ENCODE data around the gene ITSN1. TPM values are rescaled to one million over a fixed set of nuclear protein-coding genes. Genes with fewer than 3 reads are reported as not detected.

The ITSN1 gene
- polyA plus RNA-seq, 1 donor from 2014 or later: 35.1 TPM

DNA sequence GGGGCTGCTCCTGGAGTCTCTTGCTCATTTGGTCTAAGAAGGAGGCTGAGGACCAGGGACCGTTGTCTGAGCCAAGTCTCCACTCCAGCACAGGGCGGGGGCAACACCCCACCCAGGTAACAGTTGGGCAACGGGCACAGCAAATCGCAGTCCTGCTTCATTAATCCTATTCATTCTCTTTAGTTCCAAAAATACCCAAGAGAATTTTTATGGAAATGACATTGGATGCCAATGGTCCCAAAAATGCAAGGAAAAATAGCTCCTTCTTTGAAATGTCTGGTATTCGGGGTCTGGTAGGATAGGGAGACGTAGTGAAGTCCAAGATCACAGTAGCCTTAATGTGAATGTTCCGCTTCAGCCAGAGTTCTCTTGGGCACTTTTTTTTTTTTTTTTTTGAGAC lies 199.3 kb downstream of the ITSN1 start:
- no peak overlapping the region for H3K4me2 ChIP-seq (ENCODE audit: low read length)
- no peaks in the 10 kb centered on the region for H3K9me3 ChIP-seq (ENCODE audit: low read length)
- no peak for TF ChIP-seq EZH2 (IDR thresholded peaks at IDR 0.05; ENCODE audit: borderline replicate concordance, insufficient read depth, low read length, poor library complexity, severe bottlenecking)
- no peak for TF ChIP-seq SMC3 (conservative IDR thresholded peaks at IDR 0.05; ENCODE audit: poor library complexity)
- no peak for TF ChIP-seq RAD21 (conservative IDR thresholded peaks at IDR 0.05)
- no peak for TF ChIP-seq EP300 (conservative IDR thresholded peaks at IDR 0.05; ENCODE audit: poor library complexity, severe bottlenecking)
- no peak overlapping the region for H3K4me3 ChIP-seq (ENCODE audit: low read length)
- no peaks in the 10 kb centered on the region for H4K20me1 ChIP-seq (ENCODE audit: insufficient read depth)
- no peak overlapping the region for H3K27ac ChIP-seq (ENCODE audit: low read length)
- H3K9ac ChIP-seq (ENCODE audit: low read length): no peak overlapping the region
- no peaks in the 10 kb centered on the region for H3F3A ChIP-seq (ENCODE audit: insufficient read depth, low read length, poor library complexity, severe bottlenecking)
- no peaks in the 10 kb centered on the region for H3K27me3 ChIP-seq (ENCODE audit: insufficient read depth, low read depth, low read length)
- peaks cover under 1% of the 10 kb centered on the region for H3K36me3 ChIP-seq (ENCODE audit: insufficient read depth, low read length)
- H3K9me2 ChIP-seq (ENCODE audit: insufficient read depth, low read length): no peaks in the 10 kb centered on the region
- no peak overlapping the region for H2AFZ ChIP-seq (ENCODE audit: low read depth, low read length)
- no peaks in the 10 kb centered on the region for H3K79me2 ChIP-seq (replicated peaks; ENCODE audit: insufficient read depth, low read length)

DNA sequence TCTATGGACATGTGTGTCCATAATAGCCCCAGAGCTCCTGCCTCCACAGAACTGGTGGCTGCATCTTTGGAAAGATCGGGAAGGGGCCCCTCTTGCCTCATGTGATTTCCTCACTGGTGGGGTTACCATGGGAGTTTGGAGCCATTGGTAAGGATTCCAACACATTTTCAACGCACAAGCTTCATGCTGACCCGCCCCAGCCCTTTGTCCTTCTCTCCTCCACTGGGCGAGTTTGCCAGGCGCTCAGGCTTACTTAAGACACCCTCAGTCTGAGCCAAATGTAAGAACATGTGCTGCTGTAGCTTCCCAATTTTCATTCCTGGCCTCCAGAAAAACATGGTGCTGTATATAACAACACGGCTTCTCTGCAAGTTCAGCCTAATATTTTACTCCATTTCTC lies 200.9 kb downstream of the ITSN1 start:
- Histone ChIP-seq H3K79me2 (replicated peaks; ENCODE audit: insufficient read depth, low read length) (no peaks in the 10 kb centered on the region), H3K9ac (ENCODE audit: low read length) (no peak overlapping the region), H4K20me1 (ENCODE audit: insufficient read depth) (no peaks in the 10 kb centered on the region), H3K4me2 (ENCODE audit: low read length) (no peak overlapping the region), H2AFZ (ENCODE audit: low read depth, low read length) (no peak overlapping the region), H3K27me3 (ENCODE audit: insufficient read depth, low read depth, low read length) (no peaks in the 10 kb centered on the region), H3K36me3 (ENCODE audit: insufficient read depth, low read length) (no peaks in the 10 kb centered on the region), H3K9me3 (ENCODE audit: low read length) (no peaks in the 10 kb centered on the region), H3K4me3 (ENCODE audit: low read length) (no peak overlapping the region), H3F3A (ENCODE audit: insufficient read depth, low read length, poor library complexity, severe bottlenecking) (no peaks in the 10 kb centered on the region), H3K9me2 (ENCODE audit: insufficient read depth, low read length) (no peaks in the 10 kb centered on the region), H3K27ac (ENCODE audit: low read length) (no peak overlapping the region)
- TF ChIP-seq, protein P1, sequence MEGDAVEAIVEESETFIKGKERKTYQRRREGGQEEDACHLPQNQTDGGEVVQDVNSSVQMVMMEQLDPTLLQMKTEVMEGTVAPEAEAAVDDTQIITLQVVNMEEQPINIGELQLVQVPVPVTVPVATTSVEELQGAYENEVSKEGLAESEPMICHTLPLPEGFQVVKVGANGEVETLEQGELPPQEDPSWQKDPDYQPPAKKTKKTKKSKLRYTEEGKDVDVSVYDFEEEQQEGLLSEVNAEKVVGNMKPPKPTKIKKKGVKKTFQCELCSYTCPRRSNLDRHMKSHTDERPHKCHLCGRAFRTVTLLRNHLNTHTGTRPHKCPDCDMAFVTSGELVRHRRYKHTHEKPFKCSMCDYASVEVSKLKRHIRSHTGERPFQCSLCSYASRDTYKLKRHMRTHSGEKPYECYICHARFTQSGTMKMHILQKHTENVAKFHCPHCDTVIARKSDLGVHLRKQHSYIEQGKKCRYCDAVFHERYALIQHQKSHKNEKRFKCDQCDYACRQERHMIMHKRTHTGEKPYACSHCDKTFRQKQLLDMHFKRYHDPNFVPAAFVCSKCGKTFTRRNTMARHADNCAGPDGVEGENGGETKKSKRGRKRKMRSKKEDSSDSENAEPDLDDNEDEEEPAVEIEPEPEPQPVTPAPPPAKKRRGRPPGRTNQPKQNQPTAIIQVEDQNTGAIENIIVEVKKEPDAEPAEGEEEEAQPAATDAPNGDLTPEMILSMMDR (IDR thresholded peaks at IDR 0.05; ENCODE audit: poor library complexity, severe bottlenecking): no peak
- TF ChIP-seq EP300 (conservative IDR thresholded peaks at IDR 0.05; ENCODE audit: poor library complexity, severe bottlenecking) (no peak), TAF1 (IDR thresholded peaks at IDR 0.05; ENCODE audit: low read depth) (no peak), RAD21 (conservative IDR thresholded peaks at IDR 0.05) (no peak), MXI1 (conservative IDR thresholded peaks at IDR 0.05; ENCODE audit: poor library complexity, severe bottlenecking) (no peak), EZH2 (IDR thresholded peaks at IDR 0.05; ENCODE audit: borderline replicate concordance, insufficient read depth, low read length, poor library complexity, severe bottlenecking) (no peak), POLR2AphosphoS5 (IDR thresholded peaks at IDR 0.05) (no peak), SMC3 (conservative IDR thresholded peaks at IDR 0.05; ENCODE audit: poor library complexity) (no peak)
- TF ChIP-seq, protein P2, sequence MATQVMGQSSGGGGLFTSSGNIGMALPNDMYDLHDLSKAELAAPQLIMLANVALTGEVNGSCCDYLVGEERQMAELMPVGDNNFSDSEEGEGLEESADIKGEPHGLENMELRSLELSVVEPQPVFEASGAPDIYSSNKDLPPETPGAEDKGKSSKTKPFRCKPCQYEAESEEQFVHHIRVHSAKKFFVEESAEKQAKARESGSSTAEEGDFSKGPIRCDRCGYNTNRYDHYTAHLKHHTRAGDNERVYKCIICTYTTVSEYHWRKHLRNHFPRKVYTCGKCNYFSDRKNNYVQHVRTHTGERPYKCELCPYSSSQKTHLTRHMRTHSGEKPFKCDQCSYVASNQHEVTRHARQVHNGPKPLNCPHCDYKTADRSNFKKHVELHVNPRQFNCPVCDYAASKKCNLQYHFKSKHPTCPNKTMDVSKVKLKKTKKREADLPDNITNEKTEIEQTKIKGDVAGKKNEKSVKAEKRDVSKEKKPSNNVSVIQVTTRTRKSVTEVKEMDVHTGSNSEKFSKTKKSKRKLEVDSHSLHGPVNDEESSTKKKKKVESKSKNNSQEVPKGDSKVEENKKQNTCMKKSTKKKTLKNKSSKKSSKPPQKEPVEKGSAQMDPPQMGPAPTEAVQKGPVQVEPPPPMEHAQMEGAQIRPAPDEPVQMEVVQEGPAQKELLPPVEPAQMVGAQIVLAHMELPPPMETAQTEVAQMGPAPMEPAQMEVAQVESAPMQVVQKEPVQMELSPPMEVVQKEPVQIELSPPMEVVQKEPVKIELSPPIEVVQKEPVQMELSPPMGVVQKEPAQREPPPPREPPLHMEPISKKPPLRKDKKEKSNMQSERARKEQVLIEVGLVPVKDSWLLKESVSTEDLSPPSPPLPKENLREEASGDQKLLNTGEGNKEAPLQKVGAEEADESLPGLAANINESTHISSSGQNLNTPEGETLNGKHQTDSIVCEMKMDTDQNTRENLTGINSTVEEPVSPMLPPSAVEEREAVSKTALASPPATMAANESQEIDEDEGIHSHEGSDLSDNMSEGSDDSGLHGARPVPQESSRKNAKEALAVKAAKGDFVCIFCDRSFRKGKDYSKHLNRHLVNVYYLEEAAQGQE (IDR thresholded peaks at IDR 0.05; ENCODE audit: borderline replicate concordance): no peak
